Jurkat, Clone E6-1 (cell line): Measurements from ENCODE around the gene TRIM8.
"Not testable (repeated sequence)": the region's sequence is repeated elsewhere in the genome, so short reads cannot be mapped to it uniquely, and the experiment has no call there.

ENCODE experiments used
- DNase-seq: peaks from one replicate; pipeline ENCODE4 v3.0.0-alpha.2; 2011; ENCODE audit warnings: low read depth, low spot score
- H3K4me3 ChIP-seq: 2 replicates; pipeline ENCODE4 v1.5.1; 2011; ENCODE audit warnings: mild to moderate bottlenecking, low read length, control low read depth, moderate library complexity

The TRIM8 gene

DNA sequence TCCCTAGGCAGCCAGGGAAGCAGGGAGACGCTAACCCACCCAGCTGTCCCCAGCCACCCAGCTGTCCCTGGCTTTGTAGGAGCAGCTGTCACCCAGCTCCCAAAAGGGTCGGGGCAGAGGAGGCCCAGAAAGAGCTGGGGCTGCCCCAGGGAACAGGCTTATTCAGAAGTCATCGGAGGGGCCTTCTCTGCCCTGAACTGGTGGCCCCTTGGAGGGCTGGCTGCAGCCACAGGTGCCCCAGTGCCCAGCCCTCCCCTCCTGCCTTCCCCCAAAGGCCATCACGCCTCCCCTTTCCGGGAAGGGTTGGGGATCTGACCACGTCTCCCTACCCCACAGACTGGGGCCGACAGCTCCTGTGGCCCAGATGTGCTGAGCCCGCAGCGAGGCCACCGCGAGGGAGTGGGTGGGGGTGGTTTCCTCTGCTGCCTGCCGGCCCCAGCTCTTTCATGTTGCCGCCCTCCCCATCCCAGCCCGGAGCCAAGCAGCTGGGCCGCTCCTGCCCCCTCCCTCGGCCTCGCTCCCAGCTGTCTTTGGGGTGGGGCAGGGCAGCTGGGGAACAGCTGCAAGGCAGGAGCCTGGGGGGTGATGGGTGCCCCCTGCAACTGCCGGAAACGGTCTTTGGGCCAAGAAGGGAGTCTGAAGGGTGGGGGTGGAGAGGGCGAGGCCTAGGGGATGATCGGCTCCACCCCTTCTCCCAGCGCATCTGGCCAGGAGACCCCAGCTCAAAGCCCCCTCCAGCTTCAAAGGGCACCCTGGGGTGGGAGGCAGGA is 16.8 kb downstream of the TRIM8 start:
- H3K4me3 ChIP-seq, result peak overlapping the region; percentile 9; the same call in 1 of the 2 replicates
- peak; percentile 88 for DNase-seq

DNA sequence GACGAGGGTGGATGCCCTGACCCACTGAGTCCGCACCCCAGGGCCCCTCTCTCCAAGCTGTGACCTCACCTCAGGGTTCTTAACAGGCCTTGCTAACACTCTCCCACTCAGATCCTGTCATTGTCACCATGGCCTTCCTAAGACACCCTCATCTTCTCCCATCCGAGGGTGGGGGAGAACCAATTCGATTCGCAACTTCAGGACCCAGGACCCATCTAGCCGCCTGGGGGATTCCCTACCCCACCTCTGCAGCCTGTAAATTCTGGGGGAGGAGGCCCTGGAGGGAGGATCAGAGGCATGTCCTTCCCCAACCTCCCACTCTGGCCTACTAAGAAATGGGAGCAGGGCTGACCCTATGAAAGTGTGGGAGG is 17.4 kb downstream of the TRIM8 start:
- DNase-seq, result no peak
- no peak overlapping the region for H3K4me3 ChIP-seq

DNA sequence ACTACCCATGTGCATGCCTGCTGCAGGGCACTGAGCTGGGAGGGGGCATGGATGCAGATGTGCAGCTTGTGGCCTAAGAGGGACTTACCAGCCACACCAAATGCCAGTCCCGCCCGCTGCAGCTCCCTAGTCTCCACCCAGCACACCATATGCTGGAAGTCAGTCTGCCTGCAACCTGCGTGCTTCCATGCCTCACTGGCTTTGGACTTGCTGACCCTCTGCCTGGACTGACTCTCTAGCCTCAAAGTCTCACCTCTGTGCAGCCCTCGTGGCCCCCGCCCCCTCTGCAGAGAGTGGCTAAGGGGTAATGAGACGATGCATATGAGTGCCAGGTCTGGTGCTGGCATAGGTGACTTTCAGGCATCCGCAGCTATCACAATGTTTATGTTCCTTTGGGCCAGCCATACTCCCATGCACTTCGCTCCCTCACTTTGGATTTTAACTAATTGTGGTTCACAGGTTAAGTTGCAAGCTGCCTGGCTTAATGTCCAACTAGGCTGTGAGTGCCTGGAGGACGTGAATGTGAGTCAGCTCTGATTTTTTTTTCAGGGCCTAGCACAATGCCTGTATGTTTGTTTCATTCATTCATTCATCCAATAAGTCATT is 21.7 kb downstream of the TRIM8 start:
- DNase-seq, result no peak
- H3K4me3 ChIP-seq, result no peak overlapping the region

DNA sequence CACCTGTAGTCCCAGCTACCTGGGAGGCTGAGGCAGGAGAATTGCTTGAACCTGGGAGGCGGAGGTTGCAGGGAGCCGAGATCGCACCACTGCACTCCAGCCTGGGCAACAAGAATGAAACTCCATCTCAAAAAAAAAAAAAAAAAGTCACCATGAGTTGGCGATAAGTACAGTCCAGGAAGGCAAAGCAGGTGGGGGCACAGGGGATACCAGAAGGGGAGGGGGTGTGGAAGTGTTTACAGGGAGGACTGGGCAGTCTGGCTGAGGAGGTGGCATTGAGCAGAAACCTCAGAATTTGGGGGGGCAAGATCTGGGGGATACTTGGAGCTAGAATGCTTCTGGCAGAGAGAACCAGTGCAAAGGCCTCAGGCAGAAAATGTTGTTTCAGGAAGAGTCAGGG is 23.1 kb downstream of the TRIM8 start:
- not testable (repeated sequence) for DNase-seq, H3K4me3 ChIP-seq

DNA sequence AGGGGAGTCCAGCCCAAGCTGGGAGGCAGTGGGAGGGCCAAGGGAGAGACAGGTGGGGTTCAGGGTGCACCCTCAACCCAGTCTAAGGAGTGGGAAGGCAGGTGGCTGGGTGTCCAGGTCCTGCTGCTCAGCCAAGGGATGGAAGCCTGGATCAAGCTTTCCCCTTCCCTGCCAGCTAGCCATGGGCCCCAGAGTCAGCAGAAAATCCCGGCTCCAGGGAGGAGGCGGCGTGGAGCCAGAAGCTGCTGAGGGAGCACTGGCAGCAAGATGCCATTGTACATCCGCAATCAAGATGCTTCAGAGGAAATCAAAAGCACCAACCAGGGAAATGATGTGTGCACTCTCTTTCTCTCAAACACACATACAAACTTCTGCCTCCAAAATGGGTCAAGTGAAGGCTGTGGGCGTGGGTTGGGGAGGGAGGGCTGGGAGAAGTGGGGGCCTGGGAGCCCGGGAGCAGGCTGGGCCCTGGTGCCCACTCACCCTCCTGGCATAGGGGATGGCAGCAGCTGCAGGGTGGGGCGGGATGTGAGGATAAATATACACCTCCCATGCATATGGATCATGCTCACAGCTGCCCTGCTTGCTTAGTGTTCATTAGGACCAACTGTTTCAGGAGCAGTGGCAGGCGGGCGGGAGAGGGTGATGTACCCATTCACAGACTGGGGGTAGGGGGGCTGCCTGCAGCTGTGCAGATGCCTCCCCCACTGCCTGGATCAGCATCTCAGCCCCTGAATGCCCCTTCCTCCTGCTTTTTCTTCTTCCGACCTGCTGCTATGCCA is 24.2 kb downstream of the TRIM8 start:
- DNase-seq, result no peak
- H3K4me3 ChIP-seq, result no peak overlapping the region

DNA sequence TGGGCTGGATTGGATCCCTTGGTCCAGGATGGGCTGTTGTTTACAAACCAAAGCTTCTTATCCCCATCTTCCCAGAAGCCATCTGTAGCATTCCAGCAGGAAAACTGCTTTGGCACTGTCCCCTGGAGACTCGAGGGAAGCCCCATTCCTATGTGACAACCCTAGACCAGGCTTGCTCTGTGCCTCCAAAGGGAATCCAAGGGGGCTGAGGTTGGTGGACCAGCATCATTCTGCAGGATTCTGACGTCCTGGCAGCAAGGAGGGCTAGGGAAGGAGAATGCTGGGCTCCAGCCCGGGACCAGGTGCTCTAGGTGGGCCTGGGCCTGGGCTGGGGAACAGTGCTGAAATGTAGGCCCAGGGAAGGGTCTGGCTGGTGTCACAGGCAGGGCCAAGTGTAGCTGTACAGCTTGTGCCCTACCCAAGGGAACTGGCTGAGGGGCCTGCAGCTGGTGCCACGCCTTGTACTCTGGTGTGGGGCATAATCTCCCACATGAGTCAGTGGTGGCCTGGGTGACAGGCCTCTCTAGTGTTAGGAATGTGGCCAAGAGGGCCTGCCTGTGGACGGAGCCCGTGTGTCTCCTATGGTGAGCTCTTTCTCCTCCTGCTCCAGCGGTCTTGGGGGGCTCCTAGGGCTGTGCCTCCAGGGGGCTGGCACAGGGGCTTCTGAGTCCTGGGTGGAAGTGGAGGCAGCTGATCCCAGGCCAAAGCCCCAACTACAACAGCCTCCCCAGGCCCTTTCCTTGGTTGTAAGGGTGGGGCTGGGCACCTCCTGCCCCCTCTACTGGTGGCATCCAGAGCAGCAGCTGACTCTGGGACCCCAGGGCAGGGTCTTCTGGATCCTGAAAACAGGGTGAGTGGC is 25.2 kb downstream of the TRIM8 start:
- H3K4me3 ChIP-seq, result no peak overlapping the region

DNA sequence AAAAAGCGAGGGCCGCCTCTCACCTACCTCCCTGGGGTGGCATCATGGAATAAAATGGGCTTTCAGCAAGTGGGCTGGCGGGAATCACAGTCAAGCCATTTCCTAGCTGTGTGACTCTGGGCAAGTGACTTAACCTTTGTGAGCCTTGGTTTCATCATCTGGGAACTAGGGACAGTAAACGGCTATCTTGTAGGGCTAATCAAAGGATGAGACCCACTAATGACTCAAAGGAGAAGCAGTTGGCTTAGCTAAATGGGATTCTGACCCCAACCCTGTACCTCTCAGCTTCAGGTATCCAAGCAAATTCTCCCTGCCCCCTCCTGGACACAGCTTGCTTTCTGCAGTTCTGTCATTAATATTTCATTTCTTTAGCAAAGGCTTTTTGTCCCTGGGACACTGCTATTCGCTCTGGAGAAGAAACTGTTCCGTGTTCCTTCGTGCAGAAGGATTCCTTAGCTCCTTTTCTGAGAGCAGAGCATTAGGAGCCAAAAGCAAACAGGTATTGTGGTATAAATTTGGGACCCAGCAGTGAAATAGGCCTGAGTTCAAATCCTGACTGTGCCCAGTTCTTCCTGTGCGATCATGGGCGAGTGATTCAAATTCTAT is 25.9 kb downstream of the TRIM8 start:
- DNase-seq, result no peak
- H3K4me3 ChIP-seq, result no peak overlapping the region

More for the DNA sequence above, 25.2 kb downstream of the TRIM8 start:
- no peak for DNase-seq

DNA sequence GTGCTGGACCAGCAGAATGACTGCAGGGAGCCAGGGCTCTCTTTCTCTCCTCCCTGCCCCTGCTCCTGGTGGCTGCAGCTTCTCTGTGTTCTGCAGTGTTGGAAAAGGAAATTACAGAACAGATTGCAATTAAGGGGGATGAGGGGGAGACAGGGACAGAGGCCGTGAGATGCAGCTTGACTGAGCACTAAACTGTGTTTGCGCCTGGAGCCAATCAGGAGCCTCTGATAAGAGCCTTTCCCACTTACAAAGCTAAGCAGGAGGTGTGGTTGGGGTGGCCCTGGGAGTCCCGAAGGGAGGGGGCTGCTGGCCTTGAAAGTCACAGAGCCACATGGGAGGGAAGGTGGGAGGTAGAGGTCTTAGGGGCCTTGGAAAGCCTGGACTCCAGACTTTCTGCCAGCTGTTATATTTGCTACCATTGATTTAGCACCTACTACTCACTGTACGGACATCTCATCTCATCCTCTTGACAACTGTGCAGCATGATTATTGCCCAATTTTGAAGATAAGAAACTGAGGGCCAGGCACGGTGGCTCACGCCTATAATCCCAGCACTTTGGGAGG is 26.7 kb downstream of the TRIM8 start:
- H3K4me3 ChIP-seq, result no peak overlapping the region
- no peak for DNase-seq

DNA sequence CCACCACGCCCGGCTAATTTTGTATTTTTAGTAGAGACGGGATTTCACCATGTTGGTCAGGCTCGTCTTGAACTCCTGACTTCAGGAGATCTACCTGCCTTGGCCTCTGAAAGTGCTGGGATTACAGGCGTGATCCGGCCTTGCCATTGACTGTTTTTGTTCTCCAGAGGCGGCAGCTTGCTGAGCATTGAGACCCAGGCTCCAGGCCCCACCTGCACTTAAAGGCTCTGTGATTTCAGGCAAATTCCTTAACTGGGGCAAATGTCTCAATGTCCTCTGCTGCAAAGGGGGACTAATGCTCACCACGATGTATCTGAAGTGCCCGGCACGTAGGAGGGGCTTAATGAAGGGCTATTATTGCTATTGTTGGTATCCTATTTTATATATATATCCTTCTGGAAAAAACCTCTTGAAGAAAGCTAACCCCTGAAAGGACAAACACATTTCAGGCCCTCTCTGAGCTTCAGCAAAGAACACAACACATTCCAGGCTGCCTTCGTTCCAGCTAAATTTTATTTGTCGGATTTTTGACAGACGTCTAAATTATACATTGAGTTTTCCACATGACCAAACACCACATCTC is 29.0 kb downstream of the TRIM8 start:
- H3K4me3 ChIP-seq, result peak overlapping the region; percentile 56
- no peak for DNase-seq

DNA sequence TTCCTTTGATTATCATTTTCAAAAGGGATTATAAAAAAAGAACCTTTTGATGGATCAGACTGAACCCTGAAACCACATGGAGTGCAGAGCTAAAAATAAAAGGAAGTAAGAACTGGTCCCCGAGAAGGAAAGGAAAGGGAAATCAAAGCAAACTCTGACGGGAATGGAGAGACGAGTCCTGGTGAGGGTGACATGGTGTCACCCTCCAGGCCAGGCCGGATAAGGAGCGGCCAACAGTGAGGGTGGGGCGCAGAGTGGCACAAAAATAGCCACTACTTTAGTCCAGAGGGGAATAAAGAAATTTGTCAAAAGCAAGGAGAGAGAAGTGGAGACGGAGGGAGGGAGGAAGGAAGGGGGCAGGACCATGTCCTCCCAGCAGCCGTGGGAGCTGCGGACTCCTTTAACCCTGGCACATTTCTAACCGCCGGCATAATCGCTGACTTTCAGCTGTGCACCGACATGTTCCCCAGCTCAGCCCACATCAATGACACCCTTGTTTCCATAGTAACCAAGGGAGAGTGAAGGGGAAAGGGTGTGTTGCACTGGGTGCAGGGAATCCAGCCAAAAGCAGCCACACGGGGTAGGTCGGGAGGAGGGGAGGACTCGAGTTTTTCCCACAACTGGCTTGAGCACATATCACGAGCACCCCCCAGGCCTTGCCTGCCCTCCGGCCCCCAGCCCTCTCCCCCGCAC is 29.7 kb downstream of the TRIM8 start:
- DNase-seq, result peak; percentile 99
- peak overlapping the region; percentile 56 for H3K4me3 ChIP-seq

DNA sequence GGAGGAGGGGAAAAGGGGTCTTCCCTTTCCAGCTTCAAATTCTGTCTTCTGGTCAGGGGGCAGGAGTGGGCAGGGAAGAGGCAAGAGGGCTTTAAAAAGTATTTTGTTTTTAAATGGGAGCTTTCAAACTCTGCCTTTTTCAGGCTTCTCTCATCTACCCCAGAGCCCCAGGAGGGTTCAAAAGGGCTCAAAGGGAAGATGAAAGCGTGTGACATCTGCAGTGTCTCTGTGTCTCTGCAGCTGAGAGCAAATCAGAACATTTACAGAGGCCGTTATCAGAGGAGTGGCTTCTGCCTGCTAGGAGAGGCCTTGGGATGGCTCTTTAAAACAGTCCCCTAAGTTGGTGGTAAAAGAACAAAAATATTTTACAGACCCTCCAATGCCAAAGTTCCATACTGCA is 30.3 kb downstream of the TRIM8 start:
- DNase-seq, result peak; percentile 89
- peak overlapping the region; percentile 56 for H3K4me3 ChIP-seq

DNA sequence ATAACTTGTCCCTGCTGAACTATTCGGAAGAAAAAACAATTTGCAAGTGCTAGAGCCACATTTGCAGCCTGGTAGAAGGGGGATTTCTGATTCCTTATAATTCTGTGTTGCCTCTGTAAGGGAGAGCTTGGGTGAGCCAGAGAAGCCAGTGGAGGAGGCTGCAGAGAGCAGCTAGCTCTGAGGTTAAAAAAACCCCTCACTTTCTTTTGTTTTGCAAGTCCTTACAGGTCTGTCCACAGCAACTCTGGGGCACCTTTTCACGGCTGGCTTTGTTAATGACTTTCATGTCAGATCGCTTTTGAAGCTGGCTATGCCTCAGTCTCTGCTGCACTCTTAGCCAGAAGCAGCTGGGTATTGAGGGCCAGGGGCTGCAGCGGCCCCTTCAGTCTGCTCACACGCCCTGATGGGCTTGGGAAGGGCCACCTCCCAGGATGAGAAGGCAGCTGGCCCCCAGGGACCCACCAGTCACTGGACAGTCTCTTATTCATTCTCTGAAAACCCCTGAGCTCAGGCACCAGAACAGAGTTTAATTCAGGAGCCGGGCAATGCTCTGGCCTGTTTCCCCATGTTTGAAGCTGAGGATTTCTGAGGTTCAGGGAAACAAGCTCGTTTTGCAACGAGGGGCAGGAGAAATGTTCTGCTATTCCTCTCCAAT is 30.9 kb downstream of the TRIM8 start:
- DNase-seq, result no peak
- peak overlapping the region; percentile 56 for H3K4me3 ChIP-seq

DNA sequence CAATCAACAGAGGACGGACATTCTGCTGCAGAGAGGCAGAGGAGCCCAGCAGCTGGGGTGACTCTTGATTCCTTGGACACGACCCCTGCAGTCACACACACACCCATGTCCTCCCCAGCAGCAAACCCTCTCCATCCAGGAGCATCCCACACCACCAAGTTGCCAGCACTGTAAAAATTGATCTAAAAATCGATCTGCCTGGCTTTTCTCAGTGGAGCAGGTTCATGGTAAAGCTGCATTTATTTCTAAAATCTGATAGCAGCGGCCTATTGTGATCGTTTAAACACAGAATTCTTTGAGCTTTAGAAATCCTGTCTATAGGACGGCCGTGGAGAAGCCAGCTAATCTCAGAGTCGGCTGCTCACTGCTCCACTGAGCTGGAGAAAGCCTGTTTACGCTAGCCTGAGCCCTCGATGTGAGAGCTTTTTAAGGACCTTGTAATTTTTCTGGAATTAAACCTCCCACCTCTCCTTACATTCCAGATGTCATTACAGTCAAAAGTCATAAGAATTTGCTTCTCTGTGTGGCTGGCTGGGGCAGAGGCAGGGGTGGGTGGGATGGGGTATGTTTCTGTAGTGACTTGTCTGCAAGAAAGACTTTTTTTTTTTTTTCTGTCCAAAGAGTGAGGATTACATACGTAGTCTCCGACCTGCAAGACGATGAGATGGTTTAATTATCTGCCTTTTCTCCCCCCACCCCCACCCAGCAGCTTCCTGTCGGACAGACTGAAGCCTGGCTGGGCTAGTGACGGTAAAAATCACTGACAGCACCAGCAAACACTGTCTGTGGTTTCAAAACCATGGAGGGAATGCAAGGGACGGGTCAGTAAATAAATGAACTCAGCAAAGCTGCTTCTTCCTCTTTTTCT is 31.6 kb downstream of the TRIM8 start:
- no peak overlapping the region for H3K4me3 ChIP-seq
- no peak for DNase-seq

DNA sequence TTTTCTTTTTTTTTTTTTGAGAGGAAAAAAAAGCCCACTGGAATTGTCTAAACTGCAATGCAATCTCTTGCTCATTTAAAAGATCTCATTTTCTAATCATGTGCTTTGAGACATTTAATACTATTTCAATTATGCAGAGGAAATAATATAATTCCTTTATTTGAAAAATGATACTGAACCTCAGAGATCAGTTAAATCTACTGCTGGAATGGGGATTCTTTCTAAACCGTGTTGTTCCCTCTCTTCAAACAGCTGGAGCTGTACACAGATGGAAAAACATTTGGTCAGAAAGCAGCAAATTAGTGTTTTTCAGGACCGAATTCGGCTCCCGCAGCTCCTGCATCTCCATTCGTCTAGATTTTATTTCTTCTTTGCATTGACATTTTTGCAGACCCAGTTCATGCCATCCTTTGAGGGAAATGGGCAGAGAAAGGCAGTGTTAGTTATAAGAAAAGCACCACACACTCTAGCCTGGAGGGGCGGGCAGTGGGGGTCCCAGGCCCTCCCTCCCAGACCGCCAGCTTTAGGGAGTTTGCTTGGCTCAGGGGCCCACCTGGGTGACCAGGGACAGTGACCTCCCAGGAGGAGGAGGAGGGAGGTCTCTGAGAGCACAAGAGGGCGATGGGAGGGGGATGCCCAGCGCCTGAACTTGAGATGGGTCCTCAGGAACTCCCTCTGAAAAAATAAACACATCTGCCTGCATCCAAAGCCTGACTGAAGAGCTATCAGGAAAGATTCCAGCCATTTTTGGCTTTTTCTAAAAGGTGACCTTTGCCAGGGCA is 32.4 kb downstream of the TRIM8 start:
- no peak overlapping the region for H3K4me3 ChIP-seq

DNA sequence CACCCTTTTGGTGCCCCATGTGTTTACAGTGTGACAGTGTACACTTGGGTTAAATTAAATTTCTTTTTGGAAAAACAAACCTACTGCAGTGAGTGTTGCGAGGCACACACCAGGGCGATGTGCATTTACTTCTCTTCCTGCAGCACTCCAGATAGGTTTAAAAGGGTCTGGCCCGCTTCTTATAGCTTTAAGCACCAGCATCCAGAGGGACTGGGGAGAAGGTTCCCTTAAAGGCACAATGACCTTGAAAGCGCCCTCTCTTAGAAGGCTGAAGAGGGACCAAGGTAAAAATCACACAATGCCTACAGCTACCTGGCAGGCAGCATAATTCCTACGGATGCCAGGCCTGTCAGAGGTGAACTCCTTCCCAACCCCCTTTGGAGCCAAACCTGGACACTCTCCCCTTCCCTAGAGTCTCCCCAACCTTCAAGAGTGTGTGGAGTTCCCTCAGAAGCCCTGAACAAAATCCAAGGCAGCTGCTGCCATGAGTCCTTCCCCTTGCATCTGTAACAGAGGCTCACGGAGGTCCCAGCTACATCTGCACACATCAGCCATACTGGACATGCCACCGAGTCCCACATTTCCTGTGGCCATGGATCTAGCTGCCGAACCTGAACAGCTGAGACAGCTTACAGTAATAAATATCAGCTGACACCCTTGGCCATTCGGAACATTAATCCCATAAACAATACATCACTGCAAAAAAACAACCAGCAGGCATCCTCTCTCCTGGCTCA is 33.2 kb downstream of the TRIM8 start:
- no peak for DNase-seq
- H3K4me3 ChIP-seq, result no peak overlapping the region

More for the DNA sequence above, 32.4 kb downstream of the TRIM8 start:
- DNase-seq, result no peak
